Duodenal mucosa (tissue), 2 donors: ENCODE results near the gene DEDD.

Experiments
- H3K27ac ChIP-seq: one replicate; pipeline ENCODE4 v1.7.0; 2013; ENCODE audit warnings: low read depth, low read length
- H3K27me3 ChIP-seq, 2 donors: one replicate each; pipeline ENCODE4 v1.7.0; 2013; ENCODE audit warnings: low read length in 2 of 2, control low read depth in 1 of 2; ENCODE audit not compliant: insufficient read depth in 2 of 2, control insufficient read depth in 1 of 2
- H3K36me3 ChIP-seq, 2 donors: one replicate each; pipeline ENCODE4 v1.7.0; 2013; ENCODE audit warnings: low read length in 2 of 2, control low read depth in 1 of 2; ENCODE audit not compliant: insufficient read depth in 2 of 2, control insufficient read depth in 1 of 2
- H3K4me1 ChIP-seq, 2 donors: one replicate each; pipeline ENCODE4 v1.7.0; 2013; ENCODE audit warnings: low read length in 2 of 2, control low read depth in 1 of 2; ENCODE audit not compliant: insufficient read depth in 2 of 2, control insufficient read depth in 1 of 2
- H3K4me3 ChIP-seq, 2 donors: one replicate each; pipeline ENCODE4 v1.7.0; 2013; ENCODE audit warnings: low read length in 2 of 2, low read depth in 1 of 2
- H3K9ac ChIP-seq, 2 donors: one replicate each; pipeline ENCODE4 v1.7.0; 2013; ENCODE audit warnings: low read length in 2 of 2, low read depth in 1 of 2
- H3K9me3 ChIP-seq, 2 donors: one replicate each; pipeline ENCODE4 v1.7.0; 2013; ENCODE audit warnings: low read length in 2 of 2, control low read depth in 1 of 2; ENCODE audit not compliant: control insufficient read depth in 1 of 2

DEDD gene

GRCh38 chr1:161086457-161086856 lies 46.0 kb downstream of the DEDD start:
- Histone ChIP-seq H3K9me3 (no peaks in the 10 kb centered on the region), H3K4me1 (peaks cover 36 to 44% of the 10 kb centered on the region in 2 donors), H3K9ac (no peak overlapping the region), H3K27me3 (no peaks in the 10 kb centered on the region), H3K36me3 (no peaks in the 10 kb centered on the region), H3K4me3 (no peak overlapping the region), H3K27ac (no peak overlapping the region)

DNA sequence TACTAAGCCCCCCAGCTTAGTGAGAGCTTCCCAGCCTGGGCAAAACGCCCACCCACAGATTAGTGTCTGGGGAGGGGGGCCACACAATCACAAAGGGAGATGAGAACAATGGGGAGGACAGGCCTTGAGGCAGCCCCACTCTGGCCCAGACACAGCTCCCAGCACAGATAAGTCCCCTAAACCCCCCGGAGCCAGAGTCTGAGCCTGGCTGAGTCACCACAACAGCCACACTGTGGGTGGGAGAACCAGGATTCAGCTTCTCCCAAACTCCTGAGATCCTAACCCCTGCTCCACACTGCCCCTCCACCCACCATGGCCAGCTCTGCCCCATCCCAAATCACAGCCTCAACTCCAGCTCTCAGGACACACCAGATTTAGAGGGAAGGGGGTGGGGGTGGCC lies 47.3 kb downstream of the DEDD start:
- H3K27me3 ChIP-seq = no peaks in the 10 kb centered on the region
- H3K9me3 ChIP-seq = no peaks in the 10 kb centered on the region
- H3K4me3 ChIP-seq = no peak overlapping the region
- peaks cover 36 to 53% of the 10 kb centered on the region in 2 donors for H3K4me1 ChIP-seq
- H3K36me3 ChIP-seq = no peaks in the 10 kb centered on the region
- H3K27ac ChIP-seq = no peak overlapping the region
- H3K9ac ChIP-seq = no peak overlapping the region

GRCh38 chr1:161084597-161084988 lies 47.9 kb downstream of the DEDD start:
- Histone ChIP-seq H3K36me3 (no peaks in the 10 kb centered on the region), H3K9ac (no peak overlapping the region), H3K4me3 (no peak overlapping the region), H3K9me3 (no peaks in the 10 kb centered on the region), H3K27me3 (no peaks in the 10 kb centered on the region), H3K4me1 (peaks cover 34 to 50% of the 10 kb centered on the region in 2 donors), H3K27ac (no peak overlapping the region)

DNA sequence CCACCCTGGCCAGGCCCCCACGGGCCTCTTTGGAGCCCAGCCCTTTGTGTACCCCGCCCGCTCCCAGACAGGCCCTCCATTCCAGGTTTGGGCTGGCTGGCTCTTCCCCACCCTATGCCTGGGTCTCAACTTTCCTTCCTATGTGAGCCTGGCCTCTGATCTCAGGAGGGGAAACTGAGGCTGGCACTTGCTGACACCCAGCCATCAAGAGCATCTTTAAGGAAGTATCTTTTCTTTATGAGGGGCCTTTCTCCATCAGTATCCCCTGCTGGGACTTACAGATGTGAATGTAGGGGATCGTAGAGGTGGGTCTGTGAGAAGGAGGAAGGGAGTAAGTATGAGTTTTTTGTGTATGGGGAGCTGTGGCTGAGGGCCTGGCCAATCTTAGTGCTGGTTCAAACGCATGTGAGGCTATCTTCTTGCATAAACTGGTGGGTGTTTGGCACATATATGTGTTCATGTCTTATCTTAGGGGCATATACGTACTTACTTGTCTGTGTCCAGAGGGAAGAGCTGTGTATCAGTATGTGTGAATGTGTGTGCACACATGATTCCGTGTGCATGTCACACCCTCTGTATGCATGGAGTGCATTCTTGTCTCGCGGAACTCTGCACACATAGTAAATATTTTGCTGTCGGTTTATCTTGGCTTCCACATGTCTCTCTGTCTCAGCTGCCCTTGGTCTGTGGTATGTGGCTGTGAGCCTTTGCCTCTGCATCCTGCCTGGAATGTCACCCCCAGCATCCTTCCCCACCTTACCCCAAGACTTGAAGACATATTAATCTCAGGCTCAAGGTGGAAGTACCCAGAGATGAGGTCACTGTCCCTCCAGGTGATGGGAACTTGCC lies 48.5 kb downstream of the DEDD start:
- H3K27ac ChIP-seq = peak overlapping the region; percentile 16

GRCh38 chr1:161082996-161083747 lies 49.3 kb downstream of the DEDD start:
- Histone ChIP-seq H3K36me3 (no peaks in the 10 kb centered on the region), H3K4me3 (no peak overlapping the region), H3K27me3 (no peaks in the 10 kb centered on the region), H3K9me3 (no peaks in the 10 kb centered on the region), H3K9ac (peak overlapping the region in 1 of 2 donors; percentile 42), H3K27ac (peak overlapping the region; percentile 30), H3K4me1 (peaks cover 24 to 42% of the 10 kb centered on the region in 2 donors)

More for the DNA sequence above, 48.5 kb downstream of the DEDD start:
- Histone ChIP-seq H3K27me3 (no peaks in the 10 kb centered on the region), H3K9me3 (no peaks in the 10 kb centered on the region), H3K4me3 (no peak overlapping the region), H3K36me3 (no peaks in the 10 kb centered on the region), H3K9ac (peak overlapping the region in 1 of 2 donors; percentile 42), H3K4me1 (peaks cover 29 to 48% of the 10 kb centered on the region in 2 donors)

- Histone ChIP-seq H3K9ac (peak overlapping the region in 1 of 2 donors; percentile 42), H3K27ac (no peak overlapping the region), H3K27me3 (no peaks in the 10 kb centered on the region), H3K9me3 (no peaks in the 10 kb centered on the region), H3K4me1 (peaks cover 24 to 42% of the 10 kb centered on the region in 2 donors), H3K4me3 (no peak overlapping the region), H3K36me3 (no peaks in the 10 kb centered on the region)
Measured at GRCh38 chr1:161082483-161082882, 50.0 kb downstream of the DEDD start.

DNA sequence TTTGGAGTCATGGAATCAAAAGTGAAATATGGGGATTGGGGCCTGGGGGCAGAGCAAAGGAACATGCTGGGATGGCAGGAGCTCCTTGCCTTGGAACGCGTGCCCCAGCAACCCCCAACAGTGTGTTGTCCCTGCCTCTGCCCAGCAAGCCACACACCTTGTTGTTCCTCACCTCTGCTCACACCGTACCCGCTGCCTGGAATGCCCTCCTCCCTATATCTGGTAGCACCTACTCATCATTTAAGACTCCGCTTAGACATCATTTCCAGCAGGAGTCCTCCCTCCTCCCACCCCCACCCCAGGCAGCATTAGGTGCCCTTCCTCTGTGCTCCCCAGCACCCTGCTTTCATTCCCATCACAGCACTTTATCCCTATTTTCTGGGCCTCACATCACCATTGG lies 50.9 kb downstream of the DEDD start:
- H3K9me3 ChIP-seq = no peaks in the 10 kb centered on the region
- H3K4me3 ChIP-seq = no peak overlapping the region
- no peak overlapping the region for H3K9ac ChIP-seq
- H3K27ac ChIP-seq = no peak overlapping the region
- H3K27me3 ChIP-seq = no peaks in the 10 kb centered on the region
- peaks cover 24 to 36% of the 10 kb centered on the region in 2 donors for H3K4me1 ChIP-seq
- no peaks in the 10 kb centered on the region for H3K36me3 ChIP-seq

DNA sequence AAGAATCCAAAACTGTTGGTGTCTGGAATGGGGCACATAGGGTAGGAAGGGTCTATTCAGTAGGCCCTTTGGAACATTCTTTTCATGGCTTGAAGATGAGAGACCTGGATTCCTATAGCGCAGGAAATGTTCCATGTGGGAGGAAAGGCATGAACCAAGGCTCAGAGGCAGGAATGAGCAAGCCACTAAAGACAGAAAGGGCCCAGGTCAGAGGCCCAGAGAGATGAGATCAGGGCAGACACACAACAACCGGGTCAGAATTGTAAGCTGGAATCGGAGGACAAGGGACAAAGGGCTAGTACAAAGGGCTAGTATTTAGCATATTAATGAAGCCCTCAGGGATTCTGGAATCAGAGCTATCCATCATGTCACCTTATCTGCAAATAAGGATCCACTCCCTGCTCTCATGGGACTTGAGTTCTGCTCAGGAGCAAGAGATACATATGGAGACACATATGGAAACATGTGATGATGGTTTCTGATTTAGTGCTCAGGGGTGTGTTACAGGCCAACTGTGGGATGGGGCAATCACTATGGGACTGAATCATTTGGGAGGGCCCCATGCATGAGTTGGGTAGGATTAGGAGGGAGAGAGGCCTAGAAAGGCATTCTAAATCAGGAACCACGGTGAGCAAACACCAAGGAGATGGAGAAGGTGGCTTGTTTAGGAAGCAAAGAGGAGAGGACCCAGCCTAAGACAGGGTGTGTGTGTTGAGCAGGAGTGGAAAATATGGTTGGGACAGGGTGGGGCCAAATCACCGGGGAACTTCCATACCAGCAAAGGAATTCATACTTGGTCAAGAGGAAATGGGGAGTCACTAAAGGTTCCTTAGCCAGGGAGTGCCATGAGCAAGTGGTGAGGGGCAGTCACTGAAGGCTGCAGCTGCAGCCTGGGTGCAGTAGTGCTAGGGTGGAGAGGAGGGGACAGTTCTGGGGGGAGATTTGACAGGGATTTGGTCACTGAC lies 51.7 kb downstream of the DEDD start:
- H3K4me1 ChIP-seq = peaks cover 16 to 28% of the 10 kb centered on the region in 2 donors
- H3K9ac ChIP-seq = no peak overlapping the region
- no peak overlapping the region for H3K4me3 ChIP-seq
- no peak overlapping the region for H3K27ac ChIP-seq
- H3K27me3 ChIP-seq = no peaks in the 10 kb centered on the region
- H3K9me3 ChIP-seq = no peaks in the 10 kb centered on the region
- H3K36me3 ChIP-seq = no peaks in the 10 kb centered on the region

- no peak overlapping the region for H3K4me3 ChIP-seq
- no peaks in the 10 kb centered on the region for H3K27me3 ChIP-seq
- no peaks in the 10 kb centered on the region for H3K9me3 ChIP-seq
- no peak overlapping the region for H3K27ac ChIP-seq
- H3K4me1 ChIP-seq = peaks cover 9 to 26% of the 10 kb centered on the region in 2 donors
- H3K9ac ChIP-seq = no peak overlapping the region
- H3K36me3 ChIP-seq = no peaks in the 10 kb centered on the region
Measured at GRCh38 chr1:161079436-161080110, 52.9 kb downstream of the DEDD start.
